Lower lobe of right lung (tissue), 2 donors: Measurements from ENCODE around the gene SEMA6C. TPM values are rescaled to one million over a fixed set of nuclear protein-coding genes. Genes with fewer than 3 reads are reported as not detected.
"Not testable (repeated sequence)": the region's sequence is repeated elsewhere in the genome, so short reads cannot be mapped to it uniquely, and the experiment has no call there.

Source experiments
- ATAC-seq, 2 donors: fragments of 200-7000 bp; cut with Tn5 transposase; one replicate each; pipeline ENCODE4 v1.9.1; 2020 to 2022; ENCODE audit warnings: mild to moderate bottlenecking in 2 of 2, moderate library complexity in 2 of 2
- DNase-seq: peaks from one replicate; pipeline ENCODE4 v3.0.0-alpha.2; 2020
- H3K27ac ChIP-seq: fragments of 200-600 bp; one replicate; pipeline ENCODE4 v1.8.0; 2022
- H3K27me3 ChIP-seq: fragments of 200-600 bp; one replicate; pipeline ENCODE4 v1.8.0; 2022; ENCODE audit warnings: low read depth
- H3K36me3 ChIP-seq: fragments of 200-600 bp; one replicate; pipeline ENCODE4 v1.8.0; 2022; ENCODE audit warnings: mild to moderate bottlenecking
- H3K4me1 ChIP-seq: fragments of 200-600 bp; one replicate; pipeline ENCODE4 v1.8.0; 2022
- H3K4me3 ChIP-seq: fragments of 200-600 bp; one replicate; pipeline ENCODE4 v1.8.0; 2022; ENCODE audit warnings: mild to moderate bottlenecking
- H3K9me3 ChIP-seq: fragments of 200-600 bp; one replicate; pipeline ENCODE4 v1.8.0; 2022
- intact Hi-C: fragments of 100-400 bp; cut with DNase I; formaldehyde crosslinking; loops from one replicate; pipeline ENCODE4 v1.11.0; 2022
- total RNA-seq: library from RNA; stranded (reverse); fragmentation: NEBNext Ultra II Directional; extraction: Animal tissue kit (Norgen Biotek cat#: 25700); gene quantifications from one replicate; pipeline ENCODE4 v1.2.1, GENCODE V29; 2021
- TF ChIP-seq, protein P1 (sequence below): fragments of 200-600 bp; IDR thresholded peaks from one replicate; pipeline ENCODE4 v1.8.0; 2022; ENCODE audit warnings: antibody characterized with exemption, mild to moderate bottlenecking
- donor health status: DM: no; HTN: yes; CAD: no; lungs with severe emphysema.

The SEMA6C gene
- total RNA-seq, 1 donor from 2014 or later = 6.4 TPM

DNA sequence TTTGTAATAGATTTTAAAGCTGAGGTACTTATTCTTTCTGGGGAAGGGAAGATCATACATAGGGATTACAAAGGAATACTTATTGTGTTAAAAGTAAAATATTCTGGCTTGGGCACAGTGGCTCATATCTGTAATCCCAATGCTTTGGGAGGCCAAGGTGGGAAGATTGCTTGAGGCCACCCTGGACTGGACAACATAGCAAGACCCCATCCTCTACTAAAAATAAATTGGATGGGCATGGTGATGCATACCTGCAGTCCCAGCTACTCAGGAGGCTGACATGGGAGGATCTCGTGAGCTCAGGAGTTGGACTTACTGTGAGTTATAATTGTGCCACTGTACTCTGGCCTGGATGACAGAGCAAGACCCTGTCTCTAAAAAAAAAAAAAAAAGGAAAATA is 48.3 kb downstream of the SEMA6C start:
- intact Hi-C loops = loop anchor here (5.0 kb wide), 1 partner anchor 59 kb away; the partner anchor contains the start of gene TNFAIP8L2
- Histone ChIP-seq H3K9me3 (no peaks in the 10 kb centered on the region), H3K4me3 (no peak overlapping the region), H3K4me1 (no peaks in the 10 kb centered on the region), H3K27me3 (no peaks in the 10 kb centered on the region), H3K36me3 (peaks cover 12% of the 10 kb centered on the region), H3K27ac (no peak overlapping the region)
- DNase-seq = no peak
- TF ChIP-seq, protein P1, sequence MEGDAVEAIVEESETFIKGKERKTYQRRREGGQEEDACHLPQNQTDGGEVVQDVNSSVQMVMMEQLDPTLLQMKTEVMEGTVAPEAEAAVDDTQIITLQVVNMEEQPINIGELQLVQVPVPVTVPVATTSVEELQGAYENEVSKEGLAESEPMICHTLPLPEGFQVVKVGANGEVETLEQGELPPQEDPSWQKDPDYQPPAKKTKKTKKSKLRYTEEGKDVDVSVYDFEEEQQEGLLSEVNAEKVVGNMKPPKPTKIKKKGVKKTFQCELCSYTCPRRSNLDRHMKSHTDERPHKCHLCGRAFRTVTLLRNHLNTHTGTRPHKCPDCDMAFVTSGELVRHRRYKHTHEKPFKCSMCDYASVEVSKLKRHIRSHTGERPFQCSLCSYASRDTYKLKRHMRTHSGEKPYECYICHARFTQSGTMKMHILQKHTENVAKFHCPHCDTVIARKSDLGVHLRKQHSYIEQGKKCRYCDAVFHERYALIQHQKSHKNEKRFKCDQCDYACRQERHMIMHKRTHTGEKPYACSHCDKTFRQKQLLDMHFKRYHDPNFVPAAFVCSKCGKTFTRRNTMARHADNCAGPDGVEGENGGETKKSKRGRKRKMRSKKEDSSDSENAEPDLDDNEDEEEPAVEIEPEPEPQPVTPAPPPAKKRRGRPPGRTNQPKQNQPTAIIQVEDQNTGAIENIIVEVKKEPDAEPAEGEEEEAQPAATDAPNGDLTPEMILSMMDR = no peak
- no peak for ATAC-seq

DNA sequence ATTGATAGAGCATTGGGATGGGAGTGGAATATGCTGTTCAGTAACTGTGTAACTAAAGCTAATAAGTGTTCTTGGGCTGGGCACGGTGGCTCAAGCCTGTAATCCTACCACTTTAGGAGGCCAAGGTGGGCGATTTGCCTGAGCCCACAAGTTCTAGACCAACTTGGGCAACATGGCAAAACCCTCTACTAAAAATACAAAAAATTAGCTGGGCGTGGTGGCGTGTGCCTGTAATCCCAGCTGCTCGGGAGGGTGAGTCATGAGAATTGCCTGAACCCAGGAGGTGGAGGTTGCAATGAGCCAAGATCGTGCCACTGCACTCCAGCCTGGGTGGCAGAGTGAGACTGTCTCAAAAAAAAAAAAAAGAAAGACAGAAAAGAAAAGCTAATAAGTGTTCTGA is 49.0 kb downstream of the SEMA6C start:
- peaks cover 12% of the 10 kb centered on the region for H3K36me3 ChIP-seq
- intact Hi-C loops = loop anchor here (5.0 kb wide), 1 partner anchor 60 kb away; the partner anchor contains the start of gene TNFAIP8L2
- not testable (repeated sequence) for H3K27ac ChIP-seq, DNase-seq, ATAC-seq, H3K4me3 ChIP-seq, H3K9me3 ChIP-seq, H3K27me3 ChIP-seq, H3K4me1 ChIP-seq

DNA sequence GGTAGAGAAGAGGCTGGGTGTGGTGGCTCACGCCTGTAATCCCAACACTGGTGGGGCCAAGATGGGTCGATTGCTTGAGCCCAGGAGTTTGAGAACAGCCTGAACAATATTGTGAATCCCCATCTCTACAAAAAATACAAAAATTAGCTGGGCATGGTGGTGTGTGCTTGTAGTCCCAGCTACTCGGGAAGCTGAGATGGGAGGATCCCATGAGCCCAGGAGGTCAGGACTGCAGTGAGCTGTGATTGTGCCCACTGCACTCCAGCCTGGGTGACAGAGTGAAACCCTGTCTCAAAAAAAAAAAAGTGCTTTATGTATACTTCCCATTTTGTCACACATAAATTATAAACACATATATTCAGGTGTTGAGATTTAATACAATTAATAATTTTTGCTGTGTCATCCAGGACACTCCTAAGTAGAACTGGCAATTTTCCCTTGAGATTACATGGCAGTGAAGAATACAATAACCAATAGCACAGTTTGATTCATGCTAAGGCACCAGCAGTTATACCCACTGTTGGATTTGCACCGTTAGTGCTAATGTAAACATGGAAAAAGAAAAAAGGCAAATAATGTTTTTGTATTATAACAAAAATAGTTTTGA is 60.4 kb downstream of the SEMA6C start:
- ATAC-seq (no peak), DNase-seq (no peak)
- intact Hi-C loops = no loop called here
- Histone ChIP-seq H3K4me3 (no peak overlapping the region), H3K4me1 (no peaks in the 10 kb centered on the region), H3K36me3 (no peaks in the 10 kb centered on the region), H3K27ac (no peak overlapping the region), H3K9me3 (no peaks in the 10 kb centered on the region), H3K27me3 (no peaks in the 10 kb centered on the region)
- TF ChIP-seq, protein P1 = no peak

Other genes with a start within 250 kb of the SEMA6C start
- gene SETDB1, start 220.3 kb downstream of the SEMA6C start, total RNA-seq = 47.5 TPM
- 297 TPM for gene CERS2, start 171.8 kb downstream of the SEMA6C start, total RNA-seq
- gene ANXA9, start 164.3 kb downstream of the SEMA6C start, total RNA-seq = 0.68 TPM
- 27.8 TPM for gene MINDY1, start 139.7 kb downstream of the SEMA6C start, total RNA-seq
- gene PRUNE1, start 138.2 kb downstream of the SEMA6C start, total RNA-seq = 21.4 TPM
- gene BNIPL, start 110.0 kb downstream of the SEMA6C start, total RNA-seq = 8.2 TPM
- gene C1orf56, start 98.9 kb downstream of the SEMA6C start, total RNA-seq = 4.8 TPM
- gene CDC42SE1, start 87.0 kb downstream of the SEMA6C start, total RNA-seq = 114 TPM
- gene MLLT11, start 86.2 kb downstream of the SEMA6C start, total RNA-seq = 0.56 TPM
- gene GABPB2, start 75.9 kb downstream of the SEMA6C start, total RNA-seq = 14.1 TPM
- gene TNFAIP8L2, start 10.0 kb upstream of the SEMA6C start, total RNA-seq = 17.8 TPM
- gene LYSMD1, start 19.3 kb upstream of the SEMA6C start, total RNA-seq = 6.5 TPM
- 38.4 TPM for gene SCNM1, start 19.5 kb upstream of the SEMA6C start, total RNA-seq
- gene TMOD4, start 29.4 kb upstream of the SEMA6C start, total RNA-seq = 2.1 TPM
- gene VPS72, start 43.6 kb upstream of the SEMA6C start, total RNA-seq = 45.3 TPM
- 47.9 TPM for gene PIP5K1A, start 51.9 kb upstream of the SEMA6C start, total RNA-seq
- gene PSMD4, start 108.1 kb upstream of the SEMA6C start, total RNA-seq = 106 TPM
- 23.7 TPM for gene ZNF687, start 135.7 kb upstream of the SEMA6C start, total RNA-seq
- gene PI4KB, start 180.8 kb upstream of the SEMA6C start, total RNA-seq = 66.0 TPM
- gene RFX5, start 200.6 kb upstream of the SEMA6C start, total RNA-seq = 57.6 TPM
- 413 TPM for gene SELENBP1, start 226.1 kb upstream of the SEMA6C start, total RNA-seq